Brain microvascular endothelial cell (primary cell): ENCODE data around the gene ADORA2A.

ENCODE experiments used
- DNase-seq: peaks from one replicate; pipeline ENCODE4 v3.0.0-alpha.2; 2020
- H3K27ac ChIP-seq: fragments of 250-450 bp; sonication (Bioruptor Pico); 2 replicates; pipeline ENCODE4 v1.5.1; 2020; ENCODE audit warnings: mild to moderate bottlenecking, moderate library complexity
- H3K27me3 ChIP-seq: fragments of 250-450 bp; sonication (Bioruptor Pico); replicated peaks from 2 replicates; pipeline ENCODE4 v1.5.1; 2020; ENCODE audit warnings: mild to moderate bottlenecking
- H3K36me3 ChIP-seq: fragments of 250-450 bp; sonication (Bioruptor Pico); replicated peaks from 2 replicates; pipeline ENCODE4 v1.5.1; 2020; ENCODE audit warnings: mild to moderate bottlenecking
- H3K4me3 ChIP-seq: 2 replicates; pipeline ENCODE4 v1.5.1; 2011; ENCODE audit warnings: low read depth, mild to moderate bottlenecking, control low read depth, low read length, moderate library complexity
- in situ Hi-C: cut with HindIII; loops from 2 replicates; pipeline ENCODE4 v1.10.0; 2017; ENCODE audit warnings: low sequenced_read_pairs, low pct_ligation_motif_present
- TF ChIP-seq, protein P1 (sequence below): IDR thresholded peaks from 2 replicates; pipeline ENCODE4 v1.5.1; 2011; ENCODE audit warnings: low read depth, mild to moderate bottlenecking, moderate library complexity, low read length, control low read depth, inconsistent platforms; ENCODE audit errors: missing control alignments

Gene ADORA2A

DNA sequence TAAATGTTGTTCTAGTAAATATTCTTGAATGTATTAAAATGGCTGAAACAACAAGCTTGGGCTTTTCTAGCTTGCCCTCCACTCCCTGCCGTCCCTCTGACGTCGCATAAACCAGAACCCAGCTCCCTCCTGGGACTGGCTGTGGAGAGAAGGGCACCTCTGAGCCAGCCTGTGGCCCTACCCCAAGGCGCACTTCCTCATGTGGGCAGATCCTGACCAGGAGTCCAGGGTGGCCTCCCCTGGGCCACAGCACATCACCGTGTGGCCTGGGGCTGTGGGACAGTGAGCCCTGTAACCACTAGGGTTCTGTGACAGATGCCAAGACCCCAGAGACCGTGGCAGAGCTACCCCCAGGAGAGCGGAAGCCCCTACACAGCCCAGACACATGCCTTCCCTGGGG, 10.2 kb upstream of the ADORA2A start:
- Histone ChIP-seq H3K27ac (no peak overlapping the region), H3K36me3 (peaks cover 16% of the 10 kb centered on the region)
- TF ChIP-seq, protein P1, sequence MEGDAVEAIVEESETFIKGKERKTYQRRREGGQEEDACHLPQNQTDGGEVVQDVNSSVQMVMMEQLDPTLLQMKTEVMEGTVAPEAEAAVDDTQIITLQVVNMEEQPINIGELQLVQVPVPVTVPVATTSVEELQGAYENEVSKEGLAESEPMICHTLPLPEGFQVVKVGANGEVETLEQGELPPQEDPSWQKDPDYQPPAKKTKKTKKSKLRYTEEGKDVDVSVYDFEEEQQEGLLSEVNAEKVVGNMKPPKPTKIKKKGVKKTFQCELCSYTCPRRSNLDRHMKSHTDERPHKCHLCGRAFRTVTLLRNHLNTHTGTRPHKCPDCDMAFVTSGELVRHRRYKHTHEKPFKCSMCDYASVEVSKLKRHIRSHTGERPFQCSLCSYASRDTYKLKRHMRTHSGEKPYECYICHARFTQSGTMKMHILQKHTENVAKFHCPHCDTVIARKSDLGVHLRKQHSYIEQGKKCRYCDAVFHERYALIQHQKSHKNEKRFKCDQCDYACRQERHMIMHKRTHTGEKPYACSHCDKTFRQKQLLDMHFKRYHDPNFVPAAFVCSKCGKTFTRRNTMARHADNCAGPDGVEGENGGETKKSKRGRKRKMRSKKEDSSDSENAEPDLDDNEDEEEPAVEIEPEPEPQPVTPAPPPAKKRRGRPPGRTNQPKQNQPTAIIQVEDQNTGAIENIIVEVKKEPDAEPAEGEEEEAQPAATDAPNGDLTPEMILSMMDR = no peak

DNA sequence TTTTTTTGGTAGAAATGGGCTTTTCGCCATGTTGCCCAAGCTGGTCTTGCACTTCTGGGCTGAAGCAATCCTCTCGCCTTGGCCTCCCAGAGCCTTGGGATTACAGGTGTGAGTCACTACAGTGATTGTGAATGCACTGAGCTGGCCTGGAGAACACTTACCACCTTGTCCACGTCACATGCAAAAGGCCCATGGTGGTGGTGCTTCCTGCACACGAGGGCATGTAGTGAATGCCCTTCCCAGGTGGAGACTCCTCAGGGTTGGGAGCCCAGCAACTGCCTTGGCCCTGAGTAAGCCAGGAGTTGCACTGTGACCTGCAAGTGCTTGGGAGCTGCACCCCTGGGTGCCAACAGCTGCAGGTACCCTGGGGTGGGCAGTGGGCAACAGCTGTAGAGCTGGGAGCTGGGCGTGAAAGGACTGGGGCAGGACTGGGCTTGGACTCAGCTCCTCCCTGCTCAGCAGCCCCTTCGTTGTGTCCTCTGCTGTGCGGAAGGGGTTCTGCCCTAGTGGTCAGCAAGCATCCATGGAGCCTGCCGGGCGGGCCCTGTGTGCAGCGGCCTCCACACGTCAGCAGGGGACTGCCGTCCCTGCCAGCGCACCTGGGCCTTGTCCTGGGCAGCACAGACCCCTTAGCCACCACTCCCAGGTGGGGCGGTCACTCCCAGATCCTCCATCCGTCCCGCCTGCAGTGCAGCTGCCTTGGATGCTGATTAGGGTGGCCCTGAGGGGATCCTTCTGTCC, 9.3 kb upstream of the ADORA2A start:
- TF ChIP-seq, protein P1 = no peak
- Histone ChIP-seq H3K27ac (no peak overlapping the region), H3K36me3 (peaks cover 16% of the 10 kb centered on the region), H3K4me3 (no peak overlapping the region), H3K27me3 (no peaks in the 10 kb centered on the region)
- no peak for DNase-seq
- in situ Hi-C loops = no loop called here

More for the DNA sequence above, 10.2 kb upstream of the ADORA2A start:
- in situ Hi-C loops = no loop called here
- DNase-seq = no peak
- no peaks in the 10 kb centered on the region for H3K27me3 ChIP-seq
- no peak overlapping the region for H3K4me3 ChIP-seq

DNA sequence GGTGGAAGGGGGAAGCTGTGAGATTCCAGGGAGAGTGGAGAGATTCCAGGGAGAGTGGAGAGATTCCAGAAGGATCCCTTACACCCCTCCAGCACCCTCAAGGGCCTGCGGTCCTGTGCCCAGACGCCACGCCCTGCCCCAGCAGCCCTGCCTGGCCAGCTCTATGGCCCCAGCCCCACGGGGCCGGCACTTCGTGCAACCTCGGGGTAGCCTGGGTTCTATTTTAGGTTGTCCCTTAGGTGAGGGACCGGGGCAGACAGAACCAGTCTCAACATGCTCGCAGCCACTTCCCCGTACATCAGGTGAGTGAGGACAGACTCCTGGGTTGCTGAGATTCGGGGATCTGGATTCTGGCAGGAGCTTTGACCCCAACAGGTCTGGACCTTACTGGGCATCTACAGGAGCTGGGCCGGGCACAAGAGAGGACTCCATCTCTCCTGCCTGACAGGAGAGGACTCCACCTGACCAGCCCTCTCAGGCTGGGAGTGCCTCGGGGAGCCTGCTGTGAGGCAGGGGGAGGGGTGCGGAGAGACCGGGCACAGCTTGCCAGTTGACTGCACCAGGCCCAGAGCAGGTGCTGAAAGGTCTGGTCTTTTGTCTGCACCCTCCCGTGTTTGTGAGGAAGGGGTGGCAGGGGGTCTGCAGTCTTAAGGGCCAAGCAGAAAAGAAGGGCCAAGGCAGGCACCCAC, 8.5 kb upstream of the ADORA2A start:
- Histone ChIP-seq H3K4me3 (no peak overlapping the region), H3K36me3 (peaks cover 13% of the 10 kb centered on the region), H3K27me3 (no peaks in the 10 kb centered on the region), H3K27ac (no peak overlapping the region)
- TF ChIP-seq, protein P1 = no peak
- in situ Hi-C loops = no loop called here
- no peak for DNase-seq

DNA sequence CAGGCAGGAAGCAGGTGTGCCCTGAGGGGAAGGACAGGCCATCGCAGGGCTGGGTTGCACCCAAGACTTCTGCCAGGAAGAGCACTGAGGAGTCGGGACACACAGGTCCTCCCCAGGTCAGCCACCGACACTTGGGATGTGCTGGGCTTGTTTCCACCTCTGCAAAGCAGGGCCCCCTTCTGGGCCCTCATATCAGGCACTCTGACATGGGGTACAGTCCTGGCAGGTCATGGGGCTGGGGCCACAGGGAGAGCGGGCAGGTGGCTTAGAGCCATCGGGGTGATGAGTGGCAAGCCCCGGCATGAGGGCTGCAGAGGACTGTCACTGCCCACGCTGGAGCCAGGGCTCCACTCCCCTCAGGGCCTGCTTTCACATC, 7.9 kb upstream of the ADORA2A start:
- Histone ChIP-seq H3K4me3 (no peak overlapping the region), H3K27ac (no peak overlapping the region), H3K36me3 (peaks cover 11% of the 10 kb centered on the region), H3K27me3 (no peaks in the 10 kb centered on the region)
- TF ChIP-seq, protein P1 = no peak
- no peak for DNase-seq
- in situ Hi-C loops = no loop called here

DNA sequence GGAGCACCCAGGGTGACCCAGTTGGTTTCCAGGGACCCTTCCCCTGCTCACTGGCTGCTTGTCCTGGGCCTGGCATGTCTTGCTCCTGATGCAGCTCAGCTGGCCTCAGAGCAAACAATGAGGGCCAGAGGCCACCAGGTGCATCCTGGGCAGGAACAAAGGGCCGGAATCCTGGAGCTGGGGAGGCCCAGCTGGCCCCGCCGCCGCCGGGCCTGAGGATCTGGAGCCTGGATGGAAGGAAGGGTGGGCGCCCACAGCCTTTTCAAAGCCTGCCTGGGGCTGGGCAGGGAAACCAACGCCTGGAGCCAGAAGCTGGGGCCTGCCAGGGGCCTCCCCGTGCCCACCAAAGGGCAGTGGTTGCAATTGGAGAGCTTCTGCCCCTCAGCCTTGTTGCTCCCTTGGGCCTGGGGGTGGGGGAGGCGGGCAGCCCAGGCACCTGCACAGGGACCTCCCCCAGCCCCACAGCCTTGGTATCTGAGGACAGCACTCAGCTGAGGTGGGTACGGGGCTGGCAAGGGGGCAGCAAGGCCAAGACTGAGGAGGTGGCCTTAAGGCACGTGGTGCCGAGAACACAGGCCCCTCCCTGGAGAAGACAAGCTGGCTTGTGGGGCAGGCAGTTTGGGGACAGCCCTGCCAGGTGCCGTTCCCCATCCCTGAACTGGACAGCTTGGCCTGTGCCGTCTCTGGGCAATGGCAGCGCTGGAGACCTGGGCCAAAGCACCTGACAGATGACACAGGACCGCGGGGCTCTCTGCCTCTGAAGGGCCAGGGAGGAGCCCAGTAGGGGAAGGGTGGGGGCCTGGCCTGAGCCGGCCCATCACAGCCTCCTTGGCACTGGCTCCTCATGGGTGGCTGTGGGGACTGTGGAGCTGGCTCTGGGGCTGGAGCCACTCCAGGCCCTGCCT, 7.1 kb upstream of the ADORA2A start:
- TF ChIP-seq, protein P1 = no peak
- in situ Hi-C loops = no loop called here
- no peak overlapping the region for H3K4me3 ChIP-seq
- no peak for DNase-seq
- H3K27me3 ChIP-seq = no peaks in the 10 kb centered on the region
- H3K36me3 ChIP-seq = peaks cover 5% of the 10 kb centered on the region
- H3K27ac ChIP-seq = no peak overlapping the region
